GM12891 (cell line): ENCODE measurements around the gene ANKRD40CL.

Experiments used
- POLR2A ChIP-seq: IDR thresholded peaks from 2 replicates; pipeline ENCODE4 v1.6.1; 2011; ENCODE audit warnings: low read depth, low read length, control low read depth
- POLR2AphosphoS5 ChIP-seq: IDR thresholded peaks from 2 replicates; pipeline ENCODE4 v1.6.1; 2011; ENCODE audit warnings: low read depth, low read length, control low read depth
- POU2F2 ChIP-seq: IDR thresholded peaks from 2 replicates; pipeline ENCODE4 v1.6.1; 2011; ENCODE audit warnings: low read depth, mild to moderate bottlenecking, control low read depth, low read length, moderate library complexity

GRCh38 chr17:50771991-50772785 lies 4.9 kb upstream of the ANKRD40CL start:
- no peak for TF ChIP-seq POLR2AphosphoS5
- TF ChIP-seq POLR2A: no peak
- TF ChIP-seq POU2F2: no peak
